Panc1 (cell line): Measurements from ENCODE around the gene KCNJ12. TPM values are rescaled to one million over a fixed set of nuclear protein-coding genes. Genes with fewer than 3 reads are reported as not detected.

Experiments used
- ATAC-seq: fragments of 200-7000 bp; cut with Tn5 transposase; 2 replicates; pipeline ENCODE4 v1.9.1; 2020; ENCODE audit warnings: mild to moderate bottlenecking, moderate library complexity
- BruUV-seq: library from RNA; stranded (reverse); fragments of 400-500 nt; replicated peaks from 2 replicates; lab custom pipeline; 2021; lab: Mats Ljungman, UMichigan
- CTCF ChIA-PET: fragments of 300-600 bp; sonication (Branson Sonifier 250); formaldehyde crosslinking; loops from one replicate; lab custom pipeline; 2022; ENCODE audit warnings: antibody characterized with exemption; lab: Charles Lee
- POLR2A ChIA-PET: fragments of 300-600 bp; sonication (Branson Sonifier 250); formaldehyde crosslinking; loops from one replicate; lab custom pipeline; 2022; ENCODE audit warnings: antibody characterized with exemption; lab: Charles Lee
- DNase-seq: peaks from one replicate; pipeline ENCODE4 v3.0.0-alpha.2; 2010; ENCODE audit warnings: low read depth, low spot score
- H3K27ac ChIP-seq: 2 replicates; pipeline ENCODE4 v1.5.1; 2011; ENCODE audit warnings: mild to moderate bottlenecking, low read length, inconsistent platforms
- H3K27me3 ChIP-seq: fragments of 200-500 bp; sonication (Bioruptor generic); 2 replicates; pipeline ENCODE4 v1.6.0; 2014; ENCODE audit warnings: low read length, inconsistent platforms; ENCODE audit not compliant: control insufficient read depth, insufficient read depth
- H3K36me3 ChIP-seq: fragments of 200-500 bp; sonication (Bioruptor generic); 2 replicates; pipeline ENCODE4 v1.5.1; 2014; ENCODE audit warnings: inconsistent platforms, mild to moderate bottlenecking, low read length, moderate library complexity; ENCODE audit not compliant: control insufficient read depth, insufficient read depth
- H3K4me1 ChIP-seq: 2 replicates; pipeline ENCODE4 v1.5.1; 2011; ENCODE audit warnings: inconsistent platforms, mild to moderate bottlenecking, low read length, moderate library complexity; ENCODE audit not compliant: control insufficient read depth, insufficient read depth
- H3K4me3 ChIP-seq, 2 experiments: 2 replicates each; pipeline ENCODE4 v1.5.1; 2011 to 2012; ENCODE audit warnings: low read depth in 2 of 2, low read length in 2 of 2, mild to moderate bottlenecking in 2 of 2, inconsistent platforms in 1 of 2, moderate library complexity in 1 of 2
- H3K9me3 ChIP-seq: fragments of 200-500 bp; sonication (Bioruptor generic); 2 replicates; pipeline ENCODE4 v1.5.1; 2014; ENCODE audit warnings: low read depth, mild to moderate bottlenecking, inconsistent platforms, low read length, moderate library complexity; ENCODE audit not compliant: control insufficient read depth, insufficient read depth
- POLR2AphosphoS5 ChIP-seq: IDR thresholded peaks from 2 replicates; pipeline ENCODE4 v1.6.1; 2012; ENCODE audit warnings: mild to moderate bottlenecking, low read depth, low read length, moderate library complexity
- SIN3A ChIP-seq: IDR thresholded peaks from 2 replicates; pipeline ENCODE4 v1.6.1; 2012; ENCODE audit warnings: low read depth, mild to moderate bottlenecking, low read length, moderate library complexity, borderline replicate concordance; ENCODE audit not compliant: insufficient read depth
- TCF7L2 ChIP-seq: IDR thresholded peaks from 2 replicates; pipeline ENCODE4 v1.6.1; 2011; ENCODE audit warnings: mild to moderate bottlenecking, low read depth, low read length, inconsistent platforms
- in situ Hi-C: cut with HindIII; loops from 2 replicates; pipeline ENCODE4 v1.10.0; 2016; ENCODE audit warnings: low sequenced_read_pairs, low pct_unique_long_range_greater_than_20kb
- intact Hi-C: fragments of 100-400 bp; cut with micrococcal nuclease; formaldehyde crosslinking; loops from one replicate; pipeline ENCODE4 v1.10.0; 2022; ENCODE audit not compliant: unreplicated experiment
- total RNA-seq: library from RNA; stranded (reverse); gene quantifications from one replicate; pipeline ENCODE4 v1.2.1, GENCODE V29; 2021; ENCODE audit not compliant: unreplicated experiment
- TF ChIP-seq, protein P1 (sequence below), 2 experiments: IDR thresholded peaks; 2 replicates each; pipeline ENCODE4 v1.6.1; 2011 to 2012; ENCODE audit warnings: low read depth in 2 of 2, control low read depth in 1 of 2, low read length in 1 of 2, mild to moderate bottlenecking in 1 of 2, moderate library complexity in 1 of 2; ENCODE audit not compliant: insufficient read depth in 1 of 2
- TF ChIP-seq, protein P2 (sequence below): fragments of 450-650 bp; IDR thresholded peaks from 2 replicates; pipeline ENCODE4 v1.5.1; 2017; ENCODE audit warnings: mild to moderate bottlenecking

KCNJ12 gene
- total RNA-seq, 1 experiment from 2014 or later: 2.7 TPM

DNA sequence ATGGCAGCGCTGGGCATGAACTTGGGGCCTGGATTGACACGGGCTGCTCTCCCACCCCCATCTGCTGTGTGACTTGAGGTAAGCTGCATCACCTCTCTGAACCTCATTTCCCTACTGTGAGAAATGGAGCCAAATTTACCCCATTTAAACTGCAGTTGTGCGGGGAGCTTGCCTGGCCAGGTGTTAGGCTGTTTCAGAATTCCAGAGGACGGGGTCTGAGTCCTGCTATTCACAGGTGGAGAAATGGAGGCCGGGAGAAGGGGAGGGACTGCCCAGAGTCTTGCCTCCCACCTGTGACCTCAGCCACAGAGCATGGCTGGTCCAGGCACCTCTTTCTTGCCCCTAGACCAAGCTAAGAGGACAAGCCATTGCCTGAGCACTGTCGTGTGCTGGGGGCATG lies 12.8 kb downstream of the KCNJ12 start:
- POLR2A ChIA-PET: no interaction called here
- no peaks in the 10 kb centered on the region for H3K9me3 ChIP-seq
- ATAC-seq: no peak

DNA sequence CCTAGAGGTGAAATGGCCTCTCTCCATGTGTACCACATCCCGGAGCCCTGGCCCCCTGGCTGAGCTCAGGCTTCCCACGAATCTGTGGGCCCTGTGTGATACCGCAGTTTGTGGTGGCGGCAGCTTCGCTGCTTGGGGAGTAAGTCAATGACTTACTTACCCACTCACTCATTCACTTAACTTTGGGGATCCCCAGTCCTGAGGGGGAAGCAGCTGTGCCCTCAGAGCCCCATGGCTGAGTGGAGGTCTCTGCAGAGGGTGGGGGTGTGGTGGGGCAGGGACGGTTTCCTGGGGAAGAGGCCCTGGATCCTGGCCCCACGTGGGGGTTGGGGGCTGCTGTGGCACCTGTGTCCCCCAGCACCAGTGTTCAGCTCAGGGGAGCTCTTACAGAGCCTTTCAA lies 13.2 kb downstream of the KCNJ12 start:
- H3K27ac ChIP-seq: no peak overlapping the region
- no peak overlapping the region for H3K4me3 ChIP-seq

More for the DNA sequence above, 12.8 kb downstream of the KCNJ12 start:
- Histone ChIP-seq H3K36me3 (no peaks in the 10 kb centered on the region), H3K4me3 (no peak overlapping the region), H3K4me1 (no peaks in the 10 kb centered on the region; the same call in 1 of the 2 replicates), H3K27me3 (no peaks in the 10 kb centered on the region), H3K27ac (no peak overlapping the region)
- no peak for TF ChIP-seq TCF7L2
- TF ChIP-seq, protein P1, sequence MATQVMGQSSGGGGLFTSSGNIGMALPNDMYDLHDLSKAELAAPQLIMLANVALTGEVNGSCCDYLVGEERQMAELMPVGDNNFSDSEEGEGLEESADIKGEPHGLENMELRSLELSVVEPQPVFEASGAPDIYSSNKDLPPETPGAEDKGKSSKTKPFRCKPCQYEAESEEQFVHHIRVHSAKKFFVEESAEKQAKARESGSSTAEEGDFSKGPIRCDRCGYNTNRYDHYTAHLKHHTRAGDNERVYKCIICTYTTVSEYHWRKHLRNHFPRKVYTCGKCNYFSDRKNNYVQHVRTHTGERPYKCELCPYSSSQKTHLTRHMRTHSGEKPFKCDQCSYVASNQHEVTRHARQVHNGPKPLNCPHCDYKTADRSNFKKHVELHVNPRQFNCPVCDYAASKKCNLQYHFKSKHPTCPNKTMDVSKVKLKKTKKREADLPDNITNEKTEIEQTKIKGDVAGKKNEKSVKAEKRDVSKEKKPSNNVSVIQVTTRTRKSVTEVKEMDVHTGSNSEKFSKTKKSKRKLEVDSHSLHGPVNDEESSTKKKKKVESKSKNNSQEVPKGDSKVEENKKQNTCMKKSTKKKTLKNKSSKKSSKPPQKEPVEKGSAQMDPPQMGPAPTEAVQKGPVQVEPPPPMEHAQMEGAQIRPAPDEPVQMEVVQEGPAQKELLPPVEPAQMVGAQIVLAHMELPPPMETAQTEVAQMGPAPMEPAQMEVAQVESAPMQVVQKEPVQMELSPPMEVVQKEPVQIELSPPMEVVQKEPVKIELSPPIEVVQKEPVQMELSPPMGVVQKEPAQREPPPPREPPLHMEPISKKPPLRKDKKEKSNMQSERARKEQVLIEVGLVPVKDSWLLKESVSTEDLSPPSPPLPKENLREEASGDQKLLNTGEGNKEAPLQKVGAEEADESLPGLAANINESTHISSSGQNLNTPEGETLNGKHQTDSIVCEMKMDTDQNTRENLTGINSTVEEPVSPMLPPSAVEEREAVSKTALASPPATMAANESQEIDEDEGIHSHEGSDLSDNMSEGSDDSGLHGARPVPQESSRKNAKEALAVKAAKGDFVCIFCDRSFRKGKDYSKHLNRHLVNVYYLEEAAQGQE (IDR thresholded peaks at IDR 0.05; ENCODE audit: insufficient read depth in 1 of 2, low read depth in 2 of 2, low read length in 1 of 2): no peak
- TF ChIP-seq POLR2AphosphoS5: no peak
- TF ChIP-seq, protein P2, sequence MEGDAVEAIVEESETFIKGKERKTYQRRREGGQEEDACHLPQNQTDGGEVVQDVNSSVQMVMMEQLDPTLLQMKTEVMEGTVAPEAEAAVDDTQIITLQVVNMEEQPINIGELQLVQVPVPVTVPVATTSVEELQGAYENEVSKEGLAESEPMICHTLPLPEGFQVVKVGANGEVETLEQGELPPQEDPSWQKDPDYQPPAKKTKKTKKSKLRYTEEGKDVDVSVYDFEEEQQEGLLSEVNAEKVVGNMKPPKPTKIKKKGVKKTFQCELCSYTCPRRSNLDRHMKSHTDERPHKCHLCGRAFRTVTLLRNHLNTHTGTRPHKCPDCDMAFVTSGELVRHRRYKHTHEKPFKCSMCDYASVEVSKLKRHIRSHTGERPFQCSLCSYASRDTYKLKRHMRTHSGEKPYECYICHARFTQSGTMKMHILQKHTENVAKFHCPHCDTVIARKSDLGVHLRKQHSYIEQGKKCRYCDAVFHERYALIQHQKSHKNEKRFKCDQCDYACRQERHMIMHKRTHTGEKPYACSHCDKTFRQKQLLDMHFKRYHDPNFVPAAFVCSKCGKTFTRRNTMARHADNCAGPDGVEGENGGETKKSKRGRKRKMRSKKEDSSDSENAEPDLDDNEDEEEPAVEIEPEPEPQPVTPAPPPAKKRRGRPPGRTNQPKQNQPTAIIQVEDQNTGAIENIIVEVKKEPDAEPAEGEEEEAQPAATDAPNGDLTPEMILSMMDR: no peak
- no peak for TF ChIP-seq SIN3A
- in situ Hi-C loops: no loop called here
- DNase-seq: no peak
- BruUV-seq: no TSS peak
- CTCF ChIA-PET: no interaction called here
- intact Hi-C loops: no loop called here

More for the DNA sequence above, 13.2 kb downstream of the KCNJ12 start:
- in situ Hi-C loops (no loop called here), intact Hi-C loops (no loop called here)
- H3K36me3 ChIP-seq: no peaks in the 10 kb centered on the region
- no peaks in the 10 kb centered on the region for H3K9me3 ChIP-seq
- ChIA-PET CTCF (no interaction called here), POLR2A (no interaction called here)
- BruUV-seq: no TSS peak
- H3K4me1 ChIP-seq: no peaks in the 10 kb centered on the region
- TF ChIP-seq TCF7L2: no peak
- no peak for TF ChIP-seq SIN3A
- TF ChIP-seq POLR2AphosphoS5: no peak
- TF ChIP-seq, protein P2: no peak
- TF ChIP-seq, protein P1 (IDR thresholded peaks at IDR 0.05; ENCODE audit: insufficient read depth in 1 of 2, low read depth in 2 of 2, low read length in 1 of 2): no peak
- H3K27me3 ChIP-seq: no peaks in the 10 kb centered on the region
- DNase-seq (no peak), ATAC-seq (no peak)
